Mammary epithelial cell (primary cell): ENCODE data around the gene CA14.

Source experiments
- EZH2 ChIP-seq: IDR thresholded peaks from 2 replicates; pipeline ENCODE4 v1.6.1; 2012; ENCODE audit warnings: low read length, inconsistent platforms, borderline replicate concordance
- TF ChIP-seq, protein P1 (sequence below), 2 donors: IDR thresholded peaks in 1 of 2; conservative IDR thresholded peaks in 1 of 2; 2 replicates each; pipeline ENCODE4 v1.5.1; 2011 to 2012; ENCODE audit warnings: inconsistent platforms in 2 of 2, low read length in 2 of 2, mild to moderate bottlenecking in 2 of 2, control low read depth in 1 of 2, low read depth in 1 of 2; ENCODE audit not compliant: insufficient read depth in 1 of 2; ENCODE audit errors: extremely low read depth in 1 of 2

DNA sequence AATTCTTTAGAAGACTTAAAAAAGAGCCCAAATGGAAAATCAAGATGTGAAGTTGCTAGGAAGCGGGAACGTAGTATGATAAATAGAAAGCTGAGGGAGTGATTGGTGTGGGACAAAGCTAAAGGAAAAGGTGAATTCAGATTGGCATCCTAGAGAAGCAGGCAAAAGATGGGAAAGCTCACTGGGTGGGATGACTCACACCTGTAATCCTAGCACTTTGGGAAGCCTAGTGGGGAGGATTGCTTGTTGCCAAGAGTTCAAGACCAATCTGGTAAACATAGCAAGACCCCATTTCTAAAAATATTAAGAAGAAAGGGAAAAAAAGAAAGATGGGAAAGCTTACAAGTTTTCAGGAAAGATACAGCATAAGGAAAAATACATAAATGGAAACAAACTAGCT lies 37.9 kb downstream of the CA14 start:
- TF ChIP-seq, protein P1, sequence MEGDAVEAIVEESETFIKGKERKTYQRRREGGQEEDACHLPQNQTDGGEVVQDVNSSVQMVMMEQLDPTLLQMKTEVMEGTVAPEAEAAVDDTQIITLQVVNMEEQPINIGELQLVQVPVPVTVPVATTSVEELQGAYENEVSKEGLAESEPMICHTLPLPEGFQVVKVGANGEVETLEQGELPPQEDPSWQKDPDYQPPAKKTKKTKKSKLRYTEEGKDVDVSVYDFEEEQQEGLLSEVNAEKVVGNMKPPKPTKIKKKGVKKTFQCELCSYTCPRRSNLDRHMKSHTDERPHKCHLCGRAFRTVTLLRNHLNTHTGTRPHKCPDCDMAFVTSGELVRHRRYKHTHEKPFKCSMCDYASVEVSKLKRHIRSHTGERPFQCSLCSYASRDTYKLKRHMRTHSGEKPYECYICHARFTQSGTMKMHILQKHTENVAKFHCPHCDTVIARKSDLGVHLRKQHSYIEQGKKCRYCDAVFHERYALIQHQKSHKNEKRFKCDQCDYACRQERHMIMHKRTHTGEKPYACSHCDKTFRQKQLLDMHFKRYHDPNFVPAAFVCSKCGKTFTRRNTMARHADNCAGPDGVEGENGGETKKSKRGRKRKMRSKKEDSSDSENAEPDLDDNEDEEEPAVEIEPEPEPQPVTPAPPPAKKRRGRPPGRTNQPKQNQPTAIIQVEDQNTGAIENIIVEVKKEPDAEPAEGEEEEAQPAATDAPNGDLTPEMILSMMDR (conservative IDR thresholded peaks at IDR 0.05 in 1 of 2, IDR thresholded peaks at IDR 0.05 in 1 of 2; ENCODE audit: extremely low read depth in 1 of 2, insufficient read depth in 1 of 2, low read depth in 1 of 2, low read length in 2 of 2) = no peak
- no peak for TF ChIP-seq EZH2
